HG03378 (cell line): Measurements from ENCODE around the gene TUBA1B.
A peak's percentile ranks its signal among the peaks of the same experiment; 100 is the strongest.
"Not testable (repeated sequence)": the region's sequence is repeated elsewhere in the genome, so short reads cannot be mapped to it uniquely, and the experiment has no call there.

Experiments
- ATAC-seq: cut with Tn5 transposase; IDR thresholded peaks from one replicate; pipeline ENCODE4 v1.9.1; 2021; ENCODE audit warnings: mild to moderate bottlenecking, moderate library complexity; ENCODE audit not compliant: unreplicated experiment

The TUBA1B gene

GRCh38 chr12:49127971-49128370 lies 3.2 kb downstream of the TUBA1B start:
- not testable (repeated sequence) for ATAC-seq

GRCh38 chr12:49126852-49127763 lies 4.1 kb downstream of the TUBA1B start:
- no peak for ATAC-seq

- ATAC-seq, result no peak
Measured at GRCh38 chr12:49121047-49121696, 10.0 kb downstream of the TUBA1B start.

- no peak for ATAC-seq
Measured at GRCh38 chr12:49111206-49111605, 20.0 kb downstream of the TUBA1B start.

GRCh38 chr12:49110464-49111155 lies 20.6 kb downstream of the TUBA1B start, which contains the start of gene LMBR1L:
Gene LMBR1L (minus strand): TSS chr12:49110847. CDS start chr12:49110555, 292 bp downstream.
- ATAC-seq, result peak; percentile 96

GRCh38 chr12:49109641-49110463 lies 21.3 kb downstream of the TUBA1B start:
- ATAC-seq, result no peak

GRCh38 chr12:49108958-49109404 lies 22.2 kb downstream of the TUBA1B start:
- no peak for ATAC-seq

- ATAC-seq, result no peak
Measured at GRCh38 chr12:49105504-49106084, 25.6 kb downstream of the TUBA1B start.

- ATAC-seq, result no peak
Measured at GRCh38 chr12:49104822-49105221, 26.4 kb downstream of the TUBA1B start.

- no peak for ATAC-seq
Measured at GRCh38 chr12:49100380-49100779, 30.8 kb downstream of the TUBA1B start.

- ATAC-seq, result no peak
Measured at GRCh38 chr12:49098703-49099102, 32.5 kb downstream of the TUBA1B start.

GRCh38 chr12:49098035-49098451 lies 33.2 kb downstream of the TUBA1B start:
- ATAC-seq, result no peak

- ATAC-seq, result no peak
Measured at GRCh38 chr12:49097381-49097780, 33.8 kb downstream of the TUBA1B start.

GRCh38 chr12:49094975-49095365 lies 36.2 kb downstream of the TUBA1B start:
- no peak for ATAC-seq

GRCh38 chr12:49094160-49094974 lies 36.8 kb downstream of the TUBA1B start, which contains the start of gene DHH:
Gene DHH (minus strand): TSS chr12:49094801. CDS start chr12:49094512, 289 bp downstream.
- no peak for ATAC-seq

- no peak for ATAC-seq
Measured at GRCh38 chr12:49093792-49094159, 37.4 kb downstream of the TUBA1B start.

GRCh38 chr12:49092816-49093406 lies 38.3 kb downstream of the TUBA1B start:
- no peak for ATAC-seq

- ATAC-seq, result no peak
Measured at GRCh38 chr12:49092086-49092815, 38.9 kb downstream of the TUBA1B start.
